Fibroblast of peridontal ligament (primary cell): ENCODE measurements around the gene GAMT.
"Not testable (repeated sequence)": the region's sequence is repeated elsewhere in the genome, so short reads cannot be mapped to it uniquely, and the experiment has no call there.

ENCODE experiments used
- DNase-seq: peaks from one replicate; pipeline ENCODE4 v3.0.0-alpha.2; 2010; ENCODE audit errors: extremely low read depth

Gene GAMT

DNA sequence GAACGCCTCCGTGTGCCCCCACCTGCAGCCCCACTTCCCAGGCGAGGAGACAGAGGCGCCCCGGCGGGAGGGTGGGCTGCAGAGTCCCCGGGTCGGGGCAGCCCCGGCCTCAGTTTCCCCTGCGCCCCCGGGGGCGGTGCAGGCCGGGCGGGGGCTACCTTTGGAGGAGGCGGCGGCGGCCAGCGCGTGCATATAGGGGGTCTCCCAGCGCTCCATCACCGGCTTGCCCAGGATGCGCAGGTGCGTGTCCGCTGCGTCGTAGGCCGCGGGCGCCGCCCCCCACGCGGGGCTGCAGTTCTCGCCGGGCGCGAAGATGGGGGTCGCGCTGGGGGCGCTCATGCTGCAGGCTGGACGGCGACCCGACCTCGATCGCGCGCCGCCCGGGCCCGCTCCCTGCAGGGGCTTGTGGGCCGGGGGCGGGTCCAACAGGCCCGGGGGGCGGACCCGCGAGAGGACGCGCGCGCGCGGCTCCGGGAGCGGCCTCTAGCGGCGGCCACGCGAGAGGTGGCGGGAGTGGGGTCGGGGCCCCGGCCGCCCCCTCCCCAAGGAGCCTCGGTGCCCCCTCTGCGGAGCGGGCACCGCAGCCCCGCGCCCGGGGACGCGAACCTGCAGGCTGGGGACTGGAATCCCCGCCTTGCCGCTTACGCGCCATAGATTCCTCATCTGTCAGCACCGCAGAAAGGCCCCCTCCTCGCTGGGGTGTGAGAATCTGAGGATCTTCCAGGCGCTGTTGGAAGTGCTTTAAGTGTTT, at the start of gene GAMT:
GAMT (minus strand) TSS at position 405 of the 751 bp plus-strand sequence; CDS start at position 339, 66 bp downstream.
- peak; percentile 17 for DNase-seq

- DNase-seq: no peak
These were observed 48.4 kb upstream of the GAMT start, which contains the start of gene APC2 for GRCh38 chr19:1449467-1450442. TSS of gene APC2 (plus strand) at chr19:1450121. CDS start at chr19:1453002, 2,881 bp downstream.

GRCh38 chr19:1447944-1448343, 46.6 kb upstream of the GAMT start:
- DNase-seq: no peak

DNA sequence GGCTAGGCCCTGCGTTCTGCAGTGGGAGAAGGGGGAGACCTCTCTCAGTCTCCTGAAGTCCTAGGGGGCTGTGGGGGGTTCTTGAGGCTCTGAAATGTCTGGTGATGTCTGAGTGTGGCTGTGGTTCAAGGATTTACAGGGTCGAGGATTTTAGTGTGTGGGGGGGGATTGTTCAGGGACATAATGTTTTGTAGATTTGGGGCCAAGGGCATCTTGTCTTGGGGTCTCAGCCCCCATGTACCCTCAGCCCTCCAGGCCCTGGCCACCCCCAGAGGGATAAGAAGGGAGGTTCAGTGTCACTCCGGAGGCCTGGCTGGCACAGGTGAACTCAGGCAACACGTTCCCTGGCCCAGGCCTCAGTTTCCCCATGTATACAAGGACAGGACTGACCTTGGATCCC, 46.2 kb upstream of the GAMT start:
- DNase-seq: no peak

GRCh38 chr19:1446713-1447481, 45.6 kb upstream of the GAMT start:
- DNase-seq: no peak

GRCh38 chr19:1445932-1446712, 44.8 kb upstream of the GAMT start:
- no peak for DNase-seq

DNA sequence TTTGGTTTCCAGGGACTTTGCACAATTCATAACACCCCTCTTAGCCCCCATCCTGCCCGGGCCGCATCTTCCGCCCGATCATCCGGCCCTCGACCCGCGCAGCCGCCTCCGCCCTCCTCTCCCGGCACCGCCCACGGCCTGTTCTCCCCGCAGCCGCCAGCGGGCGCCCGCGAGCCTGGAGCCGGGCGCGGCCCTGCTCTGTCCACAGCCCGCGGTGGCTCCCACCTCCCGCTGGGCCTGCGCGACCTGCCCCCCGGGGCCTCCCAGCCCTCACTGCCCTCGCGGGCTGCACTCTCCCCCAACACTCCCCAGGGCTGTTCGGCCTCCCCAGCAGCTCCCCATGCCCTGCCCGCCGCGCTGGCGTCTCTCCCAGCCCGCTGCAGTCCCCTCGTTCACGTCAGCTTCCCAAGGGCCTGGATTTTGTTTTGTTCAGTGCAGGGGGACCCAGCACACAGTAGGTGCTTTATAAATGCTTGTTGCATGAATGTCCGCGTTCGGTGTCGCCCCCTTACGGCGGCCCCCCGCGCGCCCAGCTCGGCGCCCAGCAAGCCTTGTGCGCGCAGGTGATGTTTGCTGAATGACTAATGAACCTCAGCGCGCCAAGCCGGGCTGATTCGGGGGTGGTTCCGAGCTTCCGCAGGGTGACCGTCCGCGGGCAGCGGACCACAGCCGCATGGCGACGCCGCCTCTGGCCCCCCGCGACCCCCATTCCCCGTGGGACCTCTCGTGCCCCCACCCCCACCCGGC, 44.0 kb upstream of the GAMT start:
- DNase-seq: peak; percentile 18

- no peak for DNase-seq
These were observed 40.5 kb upstream of the GAMT start for GRCh38 chr19:1441677-1442438.

GRCh38 chr19:1441022-1441426, 39.7 kb upstream of the GAMT start:
- no peak for DNase-seq

DNA sequence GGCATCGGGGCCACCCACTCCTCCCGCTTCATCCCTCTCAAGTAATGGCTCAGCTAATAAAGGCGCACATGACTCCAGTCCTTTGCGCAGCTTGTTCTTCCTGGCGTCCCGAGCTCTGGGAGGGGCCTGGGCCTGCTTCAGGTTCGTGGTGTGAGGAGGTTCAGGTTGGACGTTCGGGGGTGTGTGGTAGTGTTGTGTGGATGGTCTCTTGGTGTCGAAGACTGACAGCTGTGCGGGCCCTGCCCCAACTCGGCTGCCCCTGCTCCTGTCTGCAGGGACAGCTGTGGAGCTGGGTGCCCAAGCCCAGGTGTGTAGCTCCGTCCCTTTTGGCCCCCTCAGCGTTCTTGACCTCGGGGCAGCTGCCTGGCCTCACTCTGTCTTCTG, 39.1 kb upstream of the GAMT start:
- no peak for DNase-seq

- not testable (repeated sequence) for DNase-seq
These were observed 38.4 kb upstream of the GAMT start for GRCh38 chr19:1439525-1440417.

DNA sequence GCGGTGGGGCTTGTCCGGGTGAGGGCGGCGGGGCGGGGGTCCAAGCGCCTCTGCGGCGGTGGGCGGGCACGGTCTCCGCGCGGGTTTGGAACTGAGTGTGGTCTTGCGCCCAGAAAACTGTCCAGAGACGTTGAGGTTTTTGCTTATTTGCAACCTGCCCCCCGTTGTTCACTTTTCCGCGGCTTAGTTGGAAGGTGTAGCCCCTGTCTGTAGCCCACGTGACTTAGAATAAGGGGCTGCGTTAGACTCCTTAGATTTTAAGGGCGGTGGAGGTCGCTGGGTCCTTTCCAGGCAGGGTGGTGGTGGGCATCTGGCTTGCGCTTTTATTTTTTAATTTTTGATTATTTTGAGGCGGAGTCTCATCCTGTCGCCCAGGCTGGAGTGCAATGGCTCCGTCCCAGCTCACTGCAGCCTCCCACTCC, 37.6 kb upstream of the GAMT start:
- no peak for DNase-seq

DNA sequence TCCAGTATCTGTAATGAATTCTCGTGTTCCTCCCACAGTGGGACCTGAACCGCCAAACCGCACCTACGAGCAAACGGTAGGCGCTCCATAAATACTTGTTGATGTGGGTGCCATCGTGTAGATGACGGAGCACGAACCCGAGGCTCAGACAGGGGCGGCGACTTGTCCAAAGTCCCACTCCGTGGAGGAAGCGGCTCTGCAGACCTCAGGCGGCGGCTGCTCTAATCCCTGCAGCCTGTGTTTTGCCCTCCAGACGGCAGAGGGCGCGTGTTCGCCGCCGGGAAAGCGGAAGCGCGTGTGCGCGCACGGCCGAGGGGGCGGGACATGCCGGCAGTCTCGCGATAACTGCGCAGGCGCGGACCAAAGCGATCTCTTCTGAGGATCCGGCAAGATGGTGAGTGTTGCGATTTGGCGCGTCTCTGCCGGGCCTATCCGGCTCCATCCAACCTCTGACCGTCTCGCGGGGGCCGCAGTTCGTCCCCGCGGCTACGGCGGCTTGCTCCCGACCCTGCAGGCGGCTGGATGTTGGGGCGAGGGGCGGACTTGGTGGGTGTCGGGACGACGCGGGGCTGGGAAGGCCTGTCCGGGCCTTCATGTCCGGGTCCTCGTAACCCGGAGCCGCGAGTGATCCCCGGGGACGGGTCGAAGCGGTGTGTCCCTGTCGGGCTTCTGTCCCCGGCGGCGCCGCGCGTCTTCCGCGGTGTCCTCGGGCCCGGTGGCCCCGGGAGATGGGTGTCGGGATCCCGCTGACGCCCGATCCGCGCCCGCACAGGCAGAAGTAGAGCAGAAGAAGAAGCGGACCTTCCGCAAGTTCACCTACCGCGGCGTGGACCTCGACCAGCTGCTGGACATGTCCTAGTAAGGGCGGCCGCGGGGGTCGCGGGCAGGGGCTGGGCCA, 36.9 kb upstream of the GAMT start, which contains the start of gene RPS15:
RPS15 (plus strand) TSS at position 362 of the 898 bp plus-strand sequence; CDS start at position 392, 30 bp downstream.
- DNase-seq: peak; percentile 95

DNA sequence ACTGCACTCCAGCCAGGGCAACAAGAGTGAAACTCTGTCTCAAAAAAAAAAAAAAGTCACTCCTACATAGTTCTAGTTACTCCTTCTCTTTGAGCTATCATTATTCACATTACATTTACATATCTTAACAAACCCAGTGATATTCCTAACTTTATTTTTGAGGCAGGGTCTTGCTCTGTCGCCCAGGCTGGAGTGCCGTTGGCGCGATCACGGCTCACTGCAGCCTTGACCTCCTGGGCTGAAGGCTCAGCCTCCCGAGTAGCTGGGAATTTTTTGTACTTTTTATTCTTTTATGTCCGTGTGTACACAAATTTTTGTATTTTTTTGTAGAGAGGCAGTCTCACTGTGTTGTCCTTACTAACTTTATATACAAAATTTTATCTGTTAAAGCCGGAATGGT, 36.3 kb upstream of the GAMT start:
- DNase-seq: no peak

DNA sequence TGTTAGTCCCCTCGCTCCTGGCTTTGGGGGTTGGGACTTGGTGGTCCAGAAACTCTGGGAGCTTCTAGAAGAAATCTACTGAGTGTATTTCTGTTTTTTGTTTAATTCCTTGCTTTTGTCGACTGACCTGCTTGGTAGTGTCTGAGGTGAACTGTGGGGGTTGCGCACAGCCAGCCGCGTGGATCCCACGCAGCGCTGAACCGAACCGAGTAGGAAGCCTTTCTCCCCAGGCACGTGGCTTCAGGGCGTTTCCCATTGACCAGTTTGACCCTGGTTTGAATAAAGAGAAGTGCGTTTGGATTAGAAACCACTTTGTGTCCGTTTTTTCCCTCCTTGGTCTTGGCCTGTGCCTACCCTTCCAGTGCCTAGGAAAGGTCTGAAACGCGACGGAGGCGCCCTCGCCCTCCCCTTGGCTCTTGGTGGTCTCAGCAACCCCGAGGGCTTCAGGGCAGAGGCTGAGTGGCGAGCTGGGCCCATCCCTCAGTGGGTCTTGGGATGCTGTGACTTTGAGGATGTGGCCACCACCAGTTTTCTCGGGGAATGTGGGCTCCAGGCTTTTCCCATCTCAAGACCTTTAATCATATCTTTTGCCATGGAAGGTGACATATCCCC, 34.1 kb upstream of the GAMT start:
- DNase-seq: no peak

DNA sequence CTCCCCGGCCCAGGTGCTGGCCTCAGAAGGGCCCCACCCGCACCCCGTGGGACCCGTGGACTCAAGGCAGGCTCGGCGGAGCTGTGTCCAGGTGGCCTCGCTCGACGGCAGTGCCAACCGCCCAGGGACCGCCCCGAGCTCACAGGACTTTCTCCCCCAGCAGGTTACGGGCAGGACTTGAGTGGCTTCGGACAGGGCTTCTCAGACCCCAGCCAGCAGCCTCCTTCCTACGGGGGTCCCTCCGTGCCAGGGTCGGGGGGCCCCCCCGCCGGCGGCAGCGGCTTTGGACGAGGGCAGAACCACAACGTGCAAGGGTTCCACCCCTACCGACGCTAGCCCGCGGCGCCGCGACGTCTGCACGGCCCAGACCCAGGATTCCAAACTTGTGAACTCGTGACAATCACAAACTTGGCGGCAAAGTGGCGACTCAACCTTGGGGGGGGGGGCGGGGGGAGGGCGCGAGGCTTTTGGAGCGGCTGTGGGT, 33.3 kb upstream of the GAMT start:
- no peak for DNase-seq

DNA sequence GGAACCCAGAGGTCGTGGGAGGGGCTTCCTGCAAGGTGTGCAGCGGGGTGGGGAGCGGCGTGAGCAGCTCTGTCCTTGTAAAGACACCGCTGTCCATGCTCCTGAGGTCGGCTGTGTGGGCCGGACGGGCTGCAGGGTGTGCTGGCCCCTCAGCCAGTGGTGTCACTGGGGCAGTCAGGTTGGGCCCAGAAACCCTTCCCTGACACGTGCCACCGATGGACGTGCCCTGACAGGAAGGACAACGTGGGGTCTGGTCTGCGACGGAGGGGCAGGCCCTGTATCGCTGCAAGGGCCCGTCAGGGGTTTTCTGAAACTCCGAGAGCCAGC, 32.7 kb upstream of the GAMT start:
- no peak for DNase-seq
